ENCODE measurements around the gene PEA15.

Gene PEA15

DNA sequence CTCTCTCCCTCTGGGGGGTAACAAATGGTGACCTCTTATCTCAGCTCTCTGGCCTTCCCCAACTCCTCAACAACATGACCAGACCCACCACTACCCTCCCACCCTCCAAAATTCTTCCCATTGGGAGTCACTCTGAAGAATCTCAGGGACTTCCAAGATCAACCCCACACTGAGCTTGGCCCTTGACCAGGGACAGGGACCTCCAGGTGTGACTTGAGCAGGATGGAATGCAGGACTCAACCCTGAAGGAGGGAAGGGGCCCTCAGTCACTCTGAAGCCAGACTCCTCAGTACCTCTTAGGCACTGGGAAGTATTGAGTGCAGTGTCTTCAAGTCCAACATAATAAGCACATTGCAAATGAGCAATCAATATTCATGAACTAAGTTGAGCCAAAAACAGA lies 12.9 kb upstream of the PEA15 start:
- FAIRE-seq (no peak), DNase-seq (ENCODE audit: insufficient read length, low spot score) (no peak)
- TF ChIP-seq POLR2A (IDR thresholded peaks at IDR 0.05; ENCODE audit: low read depth, low read length): no peak

DNA sequence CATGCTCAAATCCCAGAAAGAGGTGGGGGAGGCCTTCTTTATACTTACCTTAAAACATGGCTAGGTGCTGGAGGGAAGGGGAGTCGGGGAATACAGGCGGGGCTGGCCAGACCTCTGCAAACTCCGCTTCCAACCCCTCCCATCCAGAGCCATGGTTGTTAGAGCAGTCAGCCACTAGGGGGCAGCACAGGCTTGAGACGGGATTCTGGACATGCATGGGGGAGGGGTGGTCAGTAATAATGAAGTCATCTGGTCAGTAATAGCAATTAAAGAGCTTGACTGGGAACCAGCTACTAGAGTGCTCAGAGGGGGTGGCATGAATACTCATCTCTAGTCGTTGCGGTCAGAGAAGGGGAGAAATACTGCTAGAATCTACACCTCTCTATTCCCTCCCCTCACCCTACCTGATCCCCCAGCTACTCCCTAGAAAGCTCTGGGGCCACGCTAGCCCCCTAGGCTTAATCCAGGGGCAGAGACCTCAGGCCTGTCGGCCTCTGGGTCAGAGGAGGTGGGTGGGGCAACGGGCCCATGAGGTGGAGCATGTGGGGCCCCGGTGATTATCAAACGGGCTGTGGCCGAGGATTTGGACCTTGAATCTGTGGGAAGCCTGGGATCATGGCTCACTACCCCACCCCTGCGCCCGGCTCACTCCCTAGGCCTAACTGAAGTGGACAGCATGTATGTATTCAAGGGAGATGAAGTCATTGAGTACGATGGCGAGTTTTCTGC lies 11.9 kb upstream of the PEA15 start:
- no peak for TF ChIP-seq POLR2A (IDR thresholded peaks at IDR 0.05; ENCODE audit: low read depth, low read length)
- FAIRE-seq (no peak), DNase-seq (ENCODE audit: insufficient read length, low spot score) (peak; percentile 78)

DNA sequence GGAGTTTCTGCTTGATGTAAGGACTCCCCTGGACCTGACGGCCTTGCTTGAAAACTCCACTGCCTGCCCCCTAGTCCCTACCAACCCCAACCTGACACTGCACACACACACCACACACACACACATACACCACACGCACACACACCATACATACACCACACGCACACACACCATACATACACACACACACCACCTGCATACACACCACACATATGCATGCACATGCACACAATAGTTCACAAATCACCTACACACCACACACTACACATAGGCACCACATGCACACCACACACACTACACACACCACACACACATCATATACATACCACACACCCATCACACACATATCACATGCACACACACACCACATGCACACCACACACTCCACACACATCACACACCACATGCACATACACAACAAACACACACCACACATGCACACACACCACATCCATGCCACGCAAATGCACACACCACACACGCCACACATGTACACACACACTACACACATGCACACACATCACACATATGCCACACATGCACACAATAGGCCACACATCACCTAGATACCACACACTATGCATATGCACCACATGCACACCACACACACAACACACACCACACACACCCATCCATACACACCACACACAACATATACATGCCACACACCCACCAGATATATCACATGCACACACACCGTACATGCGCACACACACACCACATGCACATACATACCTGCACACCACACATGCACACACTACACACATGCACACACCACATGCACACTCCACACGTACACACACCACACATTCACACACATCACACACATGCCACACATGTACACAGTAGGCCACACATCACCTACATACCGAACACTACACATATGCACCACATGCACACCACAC lies 11.1 kb upstream of the PEA15 start:
- no peak for TF ChIP-seq POLR2A (IDR thresholded peaks at IDR 0.05; ENCODE audit: low read depth, low read length)
- DNase-seq (ENCODE audit: insufficient read length, low spot score): no peak
- FAIRE-seq: no peak

DNA sequence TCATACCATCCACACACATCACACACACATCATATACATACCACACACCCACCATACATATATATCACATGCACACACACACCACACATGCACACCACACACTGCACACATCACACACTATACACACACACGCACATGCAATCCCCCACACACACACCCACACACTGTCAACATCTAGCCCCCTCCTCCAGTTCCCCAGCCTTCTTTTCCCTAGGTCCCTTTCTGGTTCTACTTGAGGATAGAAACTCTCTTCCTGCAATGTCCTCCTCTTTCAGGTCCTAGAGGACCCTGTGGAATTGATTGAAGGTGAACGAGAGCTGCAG lies 10.5 kb upstream of the PEA15 start:
- DNase-seq (ENCODE audit: insufficient read length, low spot score) (no peak), FAIRE-seq (no peak)
- TF ChIP-seq POLR2A (IDR thresholded peaks at IDR 0.05; ENCODE audit: low read depth, low read length): no peak

DNA sequence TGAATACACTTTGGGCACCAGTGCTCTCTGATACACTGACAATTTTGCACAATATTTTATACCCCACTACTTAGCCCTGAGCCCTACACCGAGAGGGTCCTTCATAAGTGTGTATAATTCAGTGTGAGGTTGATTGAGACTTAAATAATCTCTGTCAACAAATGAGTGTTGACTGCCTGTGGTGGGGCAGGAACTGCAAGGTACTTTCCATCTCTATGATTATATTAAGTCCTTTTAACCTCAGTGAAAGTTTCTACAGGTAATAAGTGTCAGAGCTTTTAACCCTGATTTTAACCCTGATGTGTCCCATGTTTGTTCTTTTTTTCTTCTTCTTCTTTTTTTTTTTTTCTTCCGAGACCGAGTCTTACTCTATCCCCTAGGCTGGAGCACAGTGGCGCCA lies 9.0 kb upstream of the PEA15 start:
- DNase-seq (ENCODE audit: insufficient read length, low spot score): no peak
- no peak for TF ChIP-seq POLR2A (IDR thresholded peaks at IDR 0.05; ENCODE audit: low read depth, low read length)
- no peak for FAIRE-seq

DNA sequence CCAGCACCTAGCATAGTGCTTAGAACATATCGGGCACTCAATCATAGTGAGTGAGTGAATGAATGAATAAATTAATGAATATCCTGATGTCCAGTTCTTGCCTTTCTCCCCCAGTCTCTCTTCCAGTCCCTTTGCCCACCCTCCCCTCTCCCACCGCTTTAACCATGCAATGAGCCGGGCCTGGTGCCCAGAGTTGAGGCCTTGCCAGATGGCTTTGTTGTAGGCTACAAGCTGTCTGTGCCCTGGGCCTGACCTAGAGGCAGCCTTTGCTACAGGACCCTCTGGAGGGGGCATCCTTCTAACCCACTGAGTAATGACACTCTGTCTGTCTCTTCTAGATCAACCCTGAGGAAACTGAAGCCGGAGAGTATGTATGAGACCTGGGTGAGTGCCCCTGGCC lies 8.0 kb upstream of the PEA15 start:
- FAIRE-seq (no peak), DNase-seq (ENCODE audit: insufficient read length, low spot score) (no peak)
- no peak for TF ChIP-seq POLR2A (IDR thresholded peaks at IDR 0.05; ENCODE audit: low read depth, low read length)

DNA sequence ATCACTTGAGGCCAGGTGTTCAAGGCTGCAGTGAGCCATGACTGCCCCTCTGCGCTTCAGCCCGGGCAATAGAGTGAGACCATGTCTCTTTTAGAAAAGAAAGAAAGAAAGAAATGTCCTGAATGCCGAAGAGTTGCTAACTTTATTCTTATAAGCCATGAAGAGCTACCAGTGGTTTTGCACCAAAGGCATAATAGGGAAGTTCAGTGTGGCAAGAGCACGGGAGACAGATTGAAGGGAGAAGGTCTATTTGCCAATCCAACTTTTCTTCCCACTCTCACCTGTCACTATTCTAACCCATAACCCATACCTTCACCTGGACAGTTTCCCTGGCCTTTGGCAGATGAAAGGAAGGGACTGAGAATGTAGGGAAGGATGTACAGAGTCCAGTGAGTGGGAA lies 4.4 kb upstream of the PEA15 start:
- no peak for FAIRE-seq
- TF ChIP-seq POLR2A (IDR thresholded peaks at IDR 0.05; ENCODE audit: low read depth, low read length): no peak
- DNase-seq (ENCODE audit: insufficient read length, low spot score): no peak

DNA sequence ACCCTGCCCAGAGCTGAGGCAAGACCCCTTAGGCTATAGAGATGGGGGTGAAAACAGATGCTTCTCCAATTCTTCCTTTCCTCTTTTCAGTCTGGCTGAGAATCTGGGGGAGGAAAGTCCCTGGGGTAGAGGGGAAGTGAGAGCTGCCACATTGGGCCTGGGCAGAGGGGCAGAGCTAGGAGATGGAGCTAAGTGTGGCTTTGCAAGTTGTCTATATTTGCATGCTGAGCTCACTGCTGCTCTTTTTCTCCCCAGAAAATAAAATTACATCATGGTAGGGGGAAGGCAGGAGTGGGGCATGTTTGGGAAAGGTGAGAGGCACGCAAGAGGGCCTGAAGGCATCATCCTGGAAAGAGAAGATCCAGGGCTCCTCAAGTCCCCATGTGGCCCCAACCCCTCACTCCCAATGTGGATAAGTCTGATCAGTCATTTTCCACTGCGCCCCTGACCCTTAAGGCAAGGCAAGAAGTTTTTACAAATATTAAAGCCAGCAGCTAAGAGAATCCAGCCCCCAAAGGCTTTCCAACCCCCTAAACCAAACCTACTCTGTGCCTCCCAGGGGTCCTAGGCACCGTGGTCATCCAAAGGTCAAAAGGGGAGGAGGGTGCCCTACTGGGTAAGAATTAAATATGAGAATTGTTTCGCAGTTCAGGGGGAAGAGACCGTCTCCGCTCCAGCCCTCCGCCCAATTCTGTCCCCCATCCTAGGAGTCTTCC lies 500 bp upstream of the PEA15 start:
- no peak for FAIRE-seq
- no peak for TF ChIP-seq POLR2A (IDR thresholded peaks at IDR 0.05; ENCODE audit: low read depth, low read length)
- DNase-seq (ENCODE audit: insufficient read length, low spot score): no peak

DNA sequence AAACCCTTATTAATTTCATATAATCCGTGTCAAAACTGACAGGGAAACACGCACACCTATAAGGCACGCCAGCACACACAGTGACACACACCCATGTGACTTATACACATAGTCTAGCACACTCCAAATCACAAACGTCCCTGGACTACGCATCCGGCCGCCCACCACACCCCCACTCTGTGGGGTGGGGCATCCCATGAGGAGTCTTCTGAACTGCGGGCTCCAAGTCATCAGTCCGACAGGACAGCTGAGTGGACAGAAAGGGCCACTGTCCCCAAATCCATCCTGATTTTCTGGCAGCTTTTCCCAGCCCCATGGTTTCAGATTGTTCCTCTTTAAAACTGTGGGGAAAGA lies 829 bp downstream of the PEA15 start:
- FAIRE-seq: no peak

DNA sequence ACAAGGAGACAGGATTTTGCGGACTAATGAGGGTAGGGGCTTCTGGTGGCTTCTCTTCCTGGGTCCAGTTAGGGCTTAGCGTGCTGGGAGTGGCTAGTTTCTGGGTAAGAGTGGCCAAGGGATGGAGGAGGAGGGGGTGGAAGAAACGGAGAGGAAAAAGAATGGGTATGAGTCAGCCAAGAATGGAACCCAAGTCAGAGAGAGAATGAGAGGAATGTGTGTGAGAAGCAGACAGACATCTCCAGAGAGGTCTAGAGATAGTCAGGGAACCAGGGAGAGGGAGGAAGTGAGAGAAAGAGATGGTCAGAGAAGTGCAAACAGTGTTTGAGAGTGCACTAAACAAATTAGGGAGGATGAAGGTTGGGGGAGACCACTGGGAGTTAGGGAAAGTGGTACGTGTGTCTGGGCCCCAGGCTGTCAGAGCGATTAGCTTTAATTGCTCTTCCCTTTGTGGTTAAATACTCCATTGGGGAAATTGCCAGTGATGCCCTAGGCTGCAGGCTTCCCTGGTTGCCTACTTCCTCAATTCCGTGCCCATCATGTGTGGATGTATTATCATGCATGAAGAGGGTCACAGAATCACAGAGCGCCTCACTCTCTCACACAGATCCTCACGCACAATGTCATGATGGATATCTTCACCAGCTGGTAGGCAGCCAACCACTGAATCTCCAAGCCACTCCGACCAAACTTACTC lies 1.4 kb downstream of the PEA15 start:
- TF ChIP-seq POLR2A (IDR thresholded peaks at IDR 0.05; ENCODE audit: low read depth, low read length): no peak
- no peak for FAIRE-seq
- DNase-seq (ENCODE audit: insufficient read length, low spot score): peak; percentile 95

More for the DNA sequence above, 829 bp downstream of the PEA15 start:
- DNase-seq (ENCODE audit: insufficient read length, low spot score): peak; percentile 68
- peak; percentile 49; the same call in 1 of the 2 replicates for TF ChIP-seq POLR2A (IDR thresholded peaks at IDR 0.05; ENCODE audit: low read depth, low read length)

DNA sequence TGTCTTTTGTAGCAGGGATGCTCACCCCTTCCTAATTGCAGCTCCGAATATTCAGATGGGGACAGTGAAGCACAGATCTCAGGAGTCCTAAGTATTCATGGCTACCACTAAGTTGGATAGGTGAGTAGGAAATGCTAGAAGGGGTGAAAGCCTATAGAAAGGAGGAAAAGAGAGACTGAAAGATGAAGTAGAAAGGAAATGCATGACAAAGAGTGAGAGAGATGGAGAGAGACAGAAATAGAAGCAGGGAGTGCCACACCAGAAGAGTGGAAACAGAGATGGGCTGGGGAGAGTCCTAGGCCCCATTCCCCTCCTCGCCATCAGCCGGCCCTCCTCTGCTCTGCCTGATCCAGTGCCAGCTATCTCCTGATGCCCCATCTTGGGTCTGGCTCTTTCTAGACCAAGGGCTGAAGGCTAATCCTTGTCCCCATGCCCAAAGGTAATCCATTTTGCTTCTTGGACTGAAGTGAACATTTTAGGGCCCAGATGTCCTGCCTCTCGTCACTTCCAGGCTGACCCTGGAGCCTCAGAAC lies 2.0 kb downstream of the PEA15 start:
- DNase-seq (ENCODE audit: insufficient read length, low spot score): no peak
- no peak for FAIRE-seq
- no peak for TF ChIP-seq POLR2A (IDR thresholded peaks at IDR 0.05; ENCODE audit: low read depth, low read length)

DNA sequence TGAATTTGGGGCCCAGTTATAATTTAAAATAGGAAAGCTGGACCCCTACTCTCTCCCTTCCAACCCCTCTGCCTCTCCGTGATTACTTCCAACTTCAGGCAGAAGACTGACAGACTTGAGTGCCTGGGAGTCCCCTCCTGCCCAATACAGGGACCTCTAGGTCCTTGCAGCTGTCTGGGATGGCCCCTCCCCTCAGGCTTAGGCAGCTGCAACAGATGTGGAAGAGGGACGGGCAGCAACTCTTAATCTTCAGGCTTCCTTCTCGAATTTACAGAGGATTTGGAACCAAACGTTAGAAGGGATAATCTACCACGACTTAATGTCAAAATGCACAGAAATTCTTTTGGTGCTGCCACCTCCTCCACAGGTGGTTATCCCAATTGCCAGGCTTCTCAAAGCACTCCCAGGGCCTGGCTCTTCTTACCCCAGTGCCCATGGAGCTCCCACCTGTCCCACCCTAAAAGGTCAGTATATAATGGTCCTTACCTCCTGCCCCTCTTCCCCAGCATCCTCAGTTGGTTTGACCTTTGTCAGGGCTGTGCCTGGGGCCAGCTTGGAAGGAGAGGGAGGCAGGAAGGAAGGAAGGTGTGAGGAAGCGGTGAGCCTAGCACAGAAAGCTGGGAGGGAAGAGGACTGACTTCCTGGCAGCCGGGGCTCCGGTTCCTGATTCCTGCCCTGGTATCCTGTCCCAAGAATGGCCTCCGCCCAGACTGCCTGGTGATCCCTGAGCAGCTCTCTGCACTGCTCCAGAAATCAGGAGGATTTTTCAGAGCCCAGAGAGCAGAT lies 2.8 kb downstream of the PEA15 start:
- DNase-seq (ENCODE audit: insufficient read length, low spot score) (no peak), FAIRE-seq (no peak)
- no peak for TF ChIP-seq POLR2A (IDR thresholded peaks at IDR 0.05; ENCODE audit: low read depth, low read length)

Measured in H54 (cell line).